ENCODE results near the gene AHDC1.
"Not testable (repeated sequence)": the region's sequence is repeated elsewhere in the genome, so short reads cannot be mapped to it uniquely, and the experiment has no call there.

AHDC1 gene

GRCh38 chr1:27562021-27562420 is 41.9 kb downstream of the AHDC1 start:
- DNase-seq = no peak

GRCh38 chr1:27561124-27561899 is 42.6 kb downstream of the AHDC1 start:
- DNase-seq = no peak

- no peak for DNase-seq
Observed at GRCh38 chr1:27560268-27561123, 43.4 kb downstream of the AHDC1 start.

GRCh38 chr1:27559466-27560030 is 44.4 kb downstream of the AHDC1 start:
- DNase-seq = no peak

- no peak for DNase-seq
Observed at GRCh38 chr1:27557596-27558340, 46.2 kb downstream of the AHDC1 start.

GRCh38 chr1:27556781-27557595 is 47.0 kb downstream of the AHDC1 start:
- no peak for DNase-seq

- no peak for DNase-seq
Observed at GRCh38 chr1:27556435-27556780, 47.5 kb downstream of the AHDC1 start.

GRCh38 chr1:27555700-27556424 is 48.1 kb downstream of the AHDC1 start:
- DNase-seq = no peak

- DNase-seq = no peak
Observed at GRCh38 chr1:27554759-27555699, 48.9 kb downstream of the AHDC1 start.

- no peak for DNase-seq
Observed at GRCh38 chr1:27554293-27554692, 49.7 kb downstream of the AHDC1 start.

- not testable (repeated sequence) for DNase-seq
Observed at GRCh38 chr1:27553823-27554222, 50.1 kb downstream of the AHDC1 start.

GRCh38 chr1:27552911-27553420 is 51.0 kb downstream of the AHDC1 start:
- no peak for DNase-seq

- no peak for DNase-seq
Observed at GRCh38 chr1:27551953-27552312, 52.0 kb downstream of the AHDC1 start.

GRCh38 chr1:27551170-27551952 is 52.6 kb downstream of the AHDC1 start:
- no peak for DNase-seq

GRCh38 chr1:27550510-27551169 is 53.3 kb downstream of the AHDC1 start:
- no peak for DNase-seq

- DNase-seq = no peak
Observed at GRCh38 chr1:27549807-27550408, 54.0 kb downstream of the AHDC1 start.

GRCh38 chr1:27548858-27549719 is 54.9 kb downstream of the AHDC1 start:
- no peak for DNase-seq

All from activated gamma-delta T cell (primary cell).